Measurements from ENCODE around the gene PRAMEF33.
"Not testable (repeated sequence)": the region's sequence is repeated elsewhere in the genome, so short reads cannot be mapped to it uniquely, and the experiment has no call there.

Gene PRAMEF33

GRCh38 chr1:13303239-13303638 lies at the start of gene PRAMEF33:
TSS of gene PRAMEF33 (plus strand) at chr1:13303539. CDS start at chr1:13305955, 2,416 bp downstream.
- H3F3A ChIP-seq (ENCODE audit: control insufficient read depth, insufficient read depth); H3K4me2 ChIP-seq (ENCODE audit: low read length); H4K20me1 ChIP-seq (ENCODE audit: control insufficient read depth, insufficient read depth, low read depth, low read length); H3K4me3 ChIP-seq (ENCODE audit: low read length); H3K27me3 ChIP-seq (ENCODE audit: control insufficient read depth, low read length); H3K9me2 ChIP-seq (replicated peaks; ENCODE audit: control insufficient read depth, low read length); H3K36me3 ChIP-seq (ENCODE audit: control insufficient read depth, low read length); H3K79me2 ChIP-seq (ENCODE audit: control insufficient read depth, low read length); H3K9me3 ChIP-seq (ENCODE audit: control insufficient read depth, insufficient read depth, low read length); H3K27ac ChIP-seq (ENCODE audit: low read depth, low read length); H3K4me1 ChIP-seq (ENCODE audit: control insufficient read depth, low read length): not testable (repeated sequence)

GRCh38 chr1:13253898-13254297 lies 49.4 kb upstream of the PRAMEF33 start, which contains the start of gene PRAMEF5:
TSS of gene PRAMEF5 (plus strand) at chr1:13254198. CDS start at chr1:13259269, 5,071 bp downstream.
- not testable (repeated sequence) for H3K27me3 ChIP-seq (ENCODE audit: control insufficient read depth, low read length); H3K4me3 ChIP-seq (ENCODE audit: low read length); H3K4me1 ChIP-seq (ENCODE audit: control insufficient read depth, low read length); H3K36me3 ChIP-seq (ENCODE audit: control insufficient read depth, low read length); H4K20me1 ChIP-seq (ENCODE audit: control insufficient read depth, insufficient read depth, low read depth, low read length); H3K79me2 ChIP-seq (ENCODE audit: control insufficient read depth, low read length); H3F3A ChIP-seq (ENCODE audit: control insufficient read depth, insufficient read depth); H3K9me3 ChIP-seq (ENCODE audit: control insufficient read depth, insufficient read depth, low read length); H3K9me2 ChIP-seq (replicated peaks; ENCODE audit: control insufficient read depth, low read length); H3K27ac ChIP-seq (ENCODE audit: low read depth, low read length); H3K4me2 ChIP-seq (ENCODE audit: low read length)

GRCh38 chr1:13265124-13265523 lies 38.2 kb upstream of the PRAMEF33 start:
- not testable (repeated sequence) for H3K79me2 ChIP-seq (ENCODE audit: control insufficient read depth, low read length); H3F3A ChIP-seq (ENCODE audit: control insufficient read depth, insufficient read depth); H4K20me1 ChIP-seq (ENCODE audit: control insufficient read depth, insufficient read depth, low read depth, low read length); H3K36me3 ChIP-seq (ENCODE audit: control insufficient read depth, low read length); H3K4me3 ChIP-seq (ENCODE audit: low read length); H3K4me1 ChIP-seq (ENCODE audit: control insufficient read depth, low read length); H3K9me2 ChIP-seq (replicated peaks; ENCODE audit: control insufficient read depth, low read length); H3K27me3 ChIP-seq (ENCODE audit: control insufficient read depth, low read length); H3K4me2 ChIP-seq (ENCODE audit: low read length); H3K27ac ChIP-seq (ENCODE audit: low read depth, low read length); H3K9me3 ChIP-seq (ENCODE audit: control insufficient read depth, insufficient read depth, low read length)

- H3K4me1 ChIP-seq (ENCODE audit: control insufficient read depth, low read length); H3K4me3 ChIP-seq (ENCODE audit: low read length); H3K36me3 ChIP-seq (ENCODE audit: control insufficient read depth, low read length); H3K9me3 ChIP-seq (ENCODE audit: control insufficient read depth, insufficient read depth, low read length); H3K9me2 ChIP-seq (replicated peaks; ENCODE audit: control insufficient read depth, low read length); H3K4me2 ChIP-seq (ENCODE audit: low read length); H3K79me2 ChIP-seq (ENCODE audit: control insufficient read depth, low read length); H3F3A ChIP-seq (ENCODE audit: control insufficient read depth, insufficient read depth); H3K27me3 ChIP-seq (ENCODE audit: control insufficient read depth, low read length); H3K27ac ChIP-seq (ENCODE audit: low read depth, low read length); H4K20me1 ChIP-seq (ENCODE audit: control insufficient read depth, insufficient read depth, low read depth, low read length): not testable (repeated sequence)
These were observed 26.3 kb upstream of the PRAMEF33 start for GRCh38 chr1:13277016-13277415.

GRCh38 chr1:13279617-13280016 lies 23.7 kb upstream of the PRAMEF33 start:
- H3F3A ChIP-seq (ENCODE audit: control insufficient read depth, insufficient read depth); H3K9me3 ChIP-seq (ENCODE audit: control insufficient read depth, insufficient read depth, low read length); H3K4me1 ChIP-seq (ENCODE audit: control insufficient read depth, low read length); H3K79me2 ChIP-seq (ENCODE audit: control insufficient read depth, low read length); H3K4me3 ChIP-seq (ENCODE audit: low read length); H3K27ac ChIP-seq (ENCODE audit: low read depth, low read length); H3K27me3 ChIP-seq (ENCODE audit: control insufficient read depth, low read length); H3K9me2 ChIP-seq (replicated peaks; ENCODE audit: control insufficient read depth, low read length); H3K36me3 ChIP-seq (ENCODE audit: control insufficient read depth, low read length); H3K4me2 ChIP-seq (ENCODE audit: low read length); H4K20me1 ChIP-seq (ENCODE audit: control insufficient read depth, insufficient read depth, low read depth, low read length): not testable (repeated sequence)

- H4K20me1 ChIP-seq (ENCODE audit: control insufficient read depth, insufficient read depth, low read depth, low read length); H3K36me3 ChIP-seq (ENCODE audit: control insufficient read depth, low read length); H3K9me3 ChIP-seq (ENCODE audit: control insufficient read depth, insufficient read depth, low read length); H3F3A ChIP-seq (ENCODE audit: control insufficient read depth, insufficient read depth); H3K4me3 ChIP-seq (ENCODE audit: low read length); H3K79me2 ChIP-seq (ENCODE audit: control insufficient read depth, low read length); H3K9me2 ChIP-seq (replicated peaks; ENCODE audit: control insufficient read depth, low read length); H3K27ac ChIP-seq (ENCODE audit: low read depth, low read length); H3K4me2 ChIP-seq (ENCODE audit: low read length); H3K4me1 ChIP-seq (ENCODE audit: control insufficient read depth, low read length); H3K27me3 ChIP-seq (ENCODE audit: control insufficient read depth, low read length): not testable (repeated sequence)
These were observed 18.3 kb upstream of the PRAMEF33 start, which contains the start of gene PRAMEF8 for GRCh38 chr1:13285037-13285436. TSS of gene PRAMEF8 (minus strand) at chr1:13285137. CDS start at chr1:13284091, 1,046 bp downstream.

- not testable (repeated sequence) for H3K9me2 ChIP-seq (replicated peaks; ENCODE audit: control insufficient read depth, low read length); H3K4me1 ChIP-seq (ENCODE audit: control insufficient read depth, low read length); H3K27ac ChIP-seq (ENCODE audit: low read depth, low read length); H3K4me2 ChIP-seq (ENCODE audit: low read length); H3K36me3 ChIP-seq (ENCODE audit: control insufficient read depth, low read length); H3K79me2 ChIP-seq (ENCODE audit: control insufficient read depth, low read length); H3K9me3 ChIP-seq (ENCODE audit: control insufficient read depth, insufficient read depth, low read length); H3F3A ChIP-seq (ENCODE audit: control insufficient read depth, insufficient read depth); H3K4me3 ChIP-seq (ENCODE audit: low read length); H3K27me3 ChIP-seq (ENCODE audit: control insufficient read depth, low read length); H4K20me1 ChIP-seq (ENCODE audit: control insufficient read depth, insufficient read depth, low read depth, low read length)
These were observed 14.3 kb upstream of the PRAMEF33 start for GRCh38 chr1:13289030-13289429.

- H3K4me3 ChIP-seq (ENCODE audit: low read length); H3K9me2 ChIP-seq (replicated peaks; ENCODE audit: control insufficient read depth, low read length); H3K4me1 ChIP-seq (ENCODE audit: control insufficient read depth, low read length); H3K27me3 ChIP-seq (ENCODE audit: control insufficient read depth, low read length); H3K36me3 ChIP-seq (ENCODE audit: control insufficient read depth, low read length); H4K20me1 ChIP-seq (ENCODE audit: control insufficient read depth, insufficient read depth, low read depth, low read length); H3K4me2 ChIP-seq (ENCODE audit: low read length); H3K27ac ChIP-seq (ENCODE audit: low read depth, low read length); H3K9me3 ChIP-seq (ENCODE audit: control insufficient read depth, insufficient read depth, low read length); H3F3A ChIP-seq (ENCODE audit: control insufficient read depth, insufficient read depth); H3K79me2 ChIP-seq (ENCODE audit: control insufficient read depth, low read length): not testable (repeated sequence)
These were observed 6.0 kb upstream of the PRAMEF33 start for GRCh38 chr1:13297216-13297931.
